OCI-LY1 (cell line): ENCODE measurements around the gene ALOX5AP.

Source experiments
- CTCF ChIP-seq: fragments of 200-600 bp; sonication (generic), shearing (Covaris generic); IDR thresholded peaks from 2 replicates; pipeline ENCODE4 v1.5.1; 2017; ENCODE audit warnings: mild to moderate bottlenecking, antibody characterized with exemption, low read length, moderate library complexity, mixed read lengths
- EZH2 ChIP-seq: fragments of 200-600 bp; sonication (generic), shearing (Covaris generic); IDR thresholded peaks from 2 replicates; pipeline ENCODE4 v1.8.0; 2017; ENCODE audit warnings: borderline replicate concordance, mixed run types, mild to moderate bottlenecking, antibody characterized with exemption, low read length, moderate library complexity, mixed read lengths

- TF ChIP-seq CTCF (no peak), EZH2 (no peak)
These were observed 20.0 kb upstream of the ALOX5AP start for GRCh38 chr13:30715372-30715756.
